Left renal cortex interstitium (tissue), 4 donors: ENCODE results near the gene WEE2. TPM values are rescaled to one million over a fixed set of nuclear protein-coding genes. Genes with fewer than 3 reads are reported as not detected.
"Not testable (repeated sequence)": the region's sequence is repeated elsewhere in the genome, so short reads cannot be mapped to it uniquely, and the experiment has no call there.

Experiments used
- DNase-seq, 4 donors: peaks; one replicate each; pipeline ENCODE4 v3.0.0-alpha.2; 2013; ENCODE audit warnings: low read depth in 4 of 4, low spot score in 2 of 4, missing footprints in 1 of 4
- polyA plus RNA-seq, 4 donors: library from polyadenylated mRNA; unstranded; fragments of 120-200 nt; gene quantifications; one replicate each; pipeline ENCODE4 v1.2.1, GENCODE V29; 2013; ENCODE audit not compliant: insufficient read length in 4 of 4

WEE2 gene
- polyA plus RNA-seq, 4 donors, result 0.10 to 0.54 (median 0.26) TPM

- no peak for DNase-seq
Observed at GRCh38 chr7:141763797-141764196, 55.6 kb downstream of the WEE2 start, which contains the start of gene TAS2R3. TSS of gene TAS2R3 (plus strand) at chr7:141764097. CDS start at chr7:141764159, 62 bp downstream.

GRCh38 chr7:141770083-141770583, 62.0 kb downstream of the WEE2 start:
- not testable (repeated sequence) for DNase-seq

GRCh38 chr7:141776374-141776773, 68.2 kb downstream of the WEE2 start, which contains the start of gene TAS2R4:
TSS of gene TAS2R4 (plus strand) at chr7:141776674. CDS start at chr7:141778489, 1,815 bp downstream.
- DNase-seq, result no peak

Other genes starting within 250 kb of the WEE2 start
- gene AGK, start 156.9 kb upstream of the WEE2 start, polyA plus RNA-seq, result 10 to 100 TPM; 30.9 to 42.9 (median 39.3) TPM
- gene DENND11, start 6.2 kb upstream of the WEE2 start, polyA plus RNA-seq, result 10 to 100 TPM; 21.9 to 34.2 (median 28.8) TPM
- 100 to 1,000 TPM; 119 to 151 (median 137) TPM for gene SSBP1, start 30.0 kb downstream of the WEE2 start, polyA plus RNA-seq
- gene TAS2R3, start 55.7 kb downstream of the WEE2 start, polyA plus RNA-seq, result 1 to 10 TPM in 2 of 4 donors, under 1 TPM in 2; 0.32 to 2.2 (median 0.70) TPM
- gene TAS2R4, start 68.3 kb downstream of the WEE2 start, polyA plus RNA-seq, result 1 to 10 TPM in 2 of 4 donors, under 1 TPM in 2; 0.73 to 6.6 (median 3.5) TPM
- 10 to 100 TPM in 1 of 4 donors, 1 to 10 TPM in 3; 1.1 to 10.5 (median 5.0) TPM for gene TAS2R5, start 81.9 kb downstream of the WEE2 start, polyA plus RNA-seq
- gene PRSS37, start 133.1 kb downstream of the WEE2 start, polyA plus RNA-seq, result 1 to 10 TPM in 2 of 4 donors, under 1 TPM in 1, not detected in 1; 0.07 to 1.3 (median 1.0) TPM
- gene OR9A4, start 208.0 kb downstream of the WEE2 start, polyA plus RNA-seq, result under 1 TPM in 1 of 4 donors, not detected in 3; 0.18 TPM
- under 1 TPM; 0.27 to 0.72 (median 0.48) TPM for gene CLEC5A, start 238.6 kb downstream of the WEE2 start, polyA plus RNA-seq